Thoracic aorta (tissue), 2 donors: ENCODE data around the gene SLC16A11. TPM values are rescaled to one million over a fixed set of nuclear protein-coding genes. Genes with fewer than 3 reads are reported as not detected.

Source experiments
- ATAC-seq: fragments of 150-250 bp; one replicate; pipeline ENCODE4 v1.8.0; 2017; ENCODE audit warnings: low read depth; ENCODE audit not compliant: insufficient number of reproducible peaks, low FRiP score
- DNase-seq: peaks from one replicate; pipeline ENCODE4 v3.0.0-alpha.2; 2020; ENCODE audit warnings: low spot score
- H3K27ac ChIP-seq, 2 donors: fragments of 200-600 bp; sonication (generic); 1 replicate in 1 of 2; 2 replicates in 1 of 2; pipeline ENCODE4 v1.5.1; 2016; ENCODE audit warnings: mild to moderate bottlenecking in 2 of 2, moderate library complexity in 2 of 2
- H3K27me3 ChIP-seq: fragments of 200-600 bp; sonication (generic); replicated peaks from 2 replicates; pipeline ENCODE4 v1.6.0; 2016; ENCODE audit warnings: mild to moderate bottlenecking; ENCODE audit not compliant: insufficient read depth
- H3K36me3 ChIP-seq: fragments of 200-600 bp; sonication (generic); one replicate; pipeline ENCODE4 v1.5.1; 2016
- H3K4me1 ChIP-seq, 2 donors: fragments of 200-600 bp; sonication (generic); 1 replicate in 1 of 2; 2 replicates in 1 of 2; pipeline versions ENCODE4 v1.5.1 to v1.6.0; 2016; ENCODE audit warnings: low read depth in 2 of 2, mild to moderate bottlenecking in 1 of 2; ENCODE audit not compliant: control insufficient read depth in 1 of 2
- H3K4me3 ChIP-seq: fragments of 200-600 bp; sonication (generic); 2 replicates; pipeline ENCODE4 v1.5.1; 2016; ENCODE audit warnings: mild to moderate bottlenecking
- H3K9me3 ChIP-seq: fragments of 200-600 bp; sonication (generic); 2 replicates; pipeline ENCODE4 v1.5.1; 2016
- total RNA-seq, 2 donors: library from RNA; depleted of rRNA; stranded (reverse); fragments of >200 nt; gene quantifications; one replicate each; pipeline versions ENCODE4 v1.1.0 to v1.2.3, GENCODE V29; 2016
- TF ChIP-seq, protein P1 (sequence below): fragments of 200-600 bp; sonication (generic); IDR thresholded peaks from one replicate; pipeline ENCODE4 v1.5.1; 2019; ENCODE audit warnings: antibody characterized with exemption

Gene SLC16A11
- total RNA-seq, 2 donors from 2014 or later, result 0.27 TPM; not detected in 1

DNA sequence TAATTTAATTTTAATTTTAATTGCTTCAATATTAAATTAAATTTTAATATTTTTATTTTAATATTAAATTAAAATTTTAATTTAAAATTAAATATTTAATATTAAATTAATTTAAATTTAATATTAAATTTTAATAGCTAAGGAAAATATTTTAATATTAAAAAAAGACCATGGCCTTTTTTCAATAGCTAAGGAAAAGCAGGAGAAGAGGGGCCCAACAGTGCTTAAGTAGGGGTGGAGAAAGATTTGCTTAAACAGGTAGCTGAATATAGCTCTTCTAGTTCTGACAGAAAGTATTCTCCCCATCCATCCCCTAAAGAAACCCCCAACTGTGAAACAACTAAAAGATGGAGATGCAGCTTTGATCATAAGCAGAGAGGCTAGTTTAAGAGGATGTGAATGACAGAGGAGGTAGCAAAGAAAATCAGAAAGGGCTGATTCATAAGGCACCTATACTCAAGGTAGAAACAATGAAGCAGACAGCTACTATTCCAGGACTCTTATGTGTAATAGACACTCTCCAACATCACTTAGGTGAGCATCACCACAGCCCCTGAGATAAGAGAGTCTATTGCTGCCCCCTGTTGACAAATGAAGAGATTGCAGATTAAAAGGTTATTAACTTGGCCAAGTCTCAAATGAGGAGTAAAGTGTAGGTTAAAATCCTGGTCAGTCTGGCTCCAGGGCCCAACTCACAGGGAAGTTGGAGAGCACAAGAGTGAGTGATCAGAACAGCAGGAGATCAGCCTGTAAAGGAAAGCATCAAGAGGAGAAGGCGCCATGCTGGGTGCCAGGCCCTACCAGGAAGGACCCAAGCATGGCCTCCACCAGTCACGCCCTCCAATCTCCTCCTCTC lies 39.3 kb downstream of the SLC16A11 start:
- Histone ChIP-seq H3K4me1 (peaks cover under 1 to 1% of the 10 kb centered on the region in 2 donors), H3K27ac (no peak overlapping the region), H3K27me3 (no peaks in the 10 kb centered on the region), H3K9me3 (no peaks in the 10 kb centered on the region), H3K36me3 (peaks cover 24% of the 10 kb centered on the region), H3K4me3 (no peak overlapping the region)
- no peak for ATAC-seq
- no peak for DNase-seq
- TF ChIP-seq, protein P1, sequence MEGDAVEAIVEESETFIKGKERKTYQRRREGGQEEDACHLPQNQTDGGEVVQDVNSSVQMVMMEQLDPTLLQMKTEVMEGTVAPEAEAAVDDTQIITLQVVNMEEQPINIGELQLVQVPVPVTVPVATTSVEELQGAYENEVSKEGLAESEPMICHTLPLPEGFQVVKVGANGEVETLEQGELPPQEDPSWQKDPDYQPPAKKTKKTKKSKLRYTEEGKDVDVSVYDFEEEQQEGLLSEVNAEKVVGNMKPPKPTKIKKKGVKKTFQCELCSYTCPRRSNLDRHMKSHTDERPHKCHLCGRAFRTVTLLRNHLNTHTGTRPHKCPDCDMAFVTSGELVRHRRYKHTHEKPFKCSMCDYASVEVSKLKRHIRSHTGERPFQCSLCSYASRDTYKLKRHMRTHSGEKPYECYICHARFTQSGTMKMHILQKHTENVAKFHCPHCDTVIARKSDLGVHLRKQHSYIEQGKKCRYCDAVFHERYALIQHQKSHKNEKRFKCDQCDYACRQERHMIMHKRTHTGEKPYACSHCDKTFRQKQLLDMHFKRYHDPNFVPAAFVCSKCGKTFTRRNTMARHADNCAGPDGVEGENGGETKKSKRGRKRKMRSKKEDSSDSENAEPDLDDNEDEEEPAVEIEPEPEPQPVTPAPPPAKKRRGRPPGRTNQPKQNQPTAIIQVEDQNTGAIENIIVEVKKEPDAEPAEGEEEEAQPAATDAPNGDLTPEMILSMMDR, result peak; percentile 58

DNA sequence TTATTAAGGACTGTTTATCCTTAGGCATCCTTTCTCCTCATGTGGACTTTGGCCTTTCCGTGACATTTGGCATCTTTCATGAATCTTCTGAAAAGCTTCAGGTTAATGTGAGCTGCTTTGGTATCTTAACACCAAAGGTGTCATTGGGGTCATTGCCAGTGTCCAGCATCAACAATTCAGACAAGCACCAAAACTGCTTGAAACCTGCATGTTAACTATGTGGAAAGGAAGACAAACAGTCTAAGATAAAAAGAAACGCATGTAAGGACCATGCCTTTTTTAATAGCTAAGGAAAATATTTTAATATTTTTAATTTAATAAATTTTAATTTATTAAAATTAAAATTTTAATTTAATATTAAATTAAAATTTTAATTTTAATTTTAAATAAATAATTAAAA lies 40.1 kb downstream of the SLC16A11 start:
- Histone ChIP-seq H3K36me3 (peaks cover 27% of the 10 kb centered on the region), H3K4me3 (no peak overlapping the region), H3K27ac (no peak overlapping the region), H3K9me3 (no peaks in the 10 kb centered on the region), H3K27me3 (no peaks in the 10 kb centered on the region), H3K4me1 (no peaks in the 10 kb centered on the region)
- DNase-seq (no peak), ATAC-seq (no peak)
- TF ChIP-seq, protein P1, result no peak

DNA sequence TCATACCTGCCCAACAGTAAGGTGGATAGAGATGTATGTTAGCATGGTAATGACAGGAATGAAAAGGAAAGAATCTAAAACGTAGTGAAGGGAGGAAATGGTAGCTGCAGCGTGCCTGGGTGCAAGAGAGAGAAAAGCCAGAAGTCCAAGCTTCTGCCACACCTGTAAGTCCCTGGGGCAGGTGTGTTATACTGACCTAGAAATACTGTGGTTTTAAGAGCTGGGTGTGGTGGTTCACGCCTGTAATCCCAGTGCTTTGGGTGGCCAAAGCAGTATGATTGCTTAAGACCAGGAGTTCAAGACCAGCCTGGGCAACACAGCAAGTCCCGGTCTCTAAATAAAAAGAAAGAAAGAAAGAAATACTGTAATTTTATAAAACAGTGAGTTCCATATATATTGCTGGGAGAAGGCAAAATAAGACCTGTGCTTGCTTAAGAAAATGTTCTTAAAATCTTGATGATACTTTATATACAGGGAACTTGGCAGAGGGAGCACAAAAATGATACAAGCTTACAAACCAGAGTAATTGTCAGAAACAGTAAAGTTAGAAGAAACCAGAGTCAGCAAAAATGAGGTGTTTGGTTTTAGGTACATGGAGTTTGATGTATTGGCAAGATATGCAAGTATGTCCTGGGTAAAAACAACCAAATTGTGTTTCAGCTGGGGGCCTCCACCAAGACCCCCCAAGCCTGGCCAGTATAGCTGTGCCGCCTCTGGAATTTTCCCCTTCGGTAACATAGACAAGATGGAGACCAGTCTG lies 41.4 kb downstream of the SLC16A11 start:
- TF ChIP-seq, protein P1, result no peak
- Histone ChIP-seq H3K27me3 (no peaks in the 10 kb centered on the region), H3K27ac (no peak overlapping the region), H3K9me3 (no peaks in the 10 kb centered on the region), H3K4me1 (no peaks in the 10 kb centered on the region), H3K4me3 (no peak overlapping the region), H3K36me3 (peaks cover 27% of the 10 kb centered on the region)
- ATAC-seq (no peak), DNase-seq (no peak)

DNA sequence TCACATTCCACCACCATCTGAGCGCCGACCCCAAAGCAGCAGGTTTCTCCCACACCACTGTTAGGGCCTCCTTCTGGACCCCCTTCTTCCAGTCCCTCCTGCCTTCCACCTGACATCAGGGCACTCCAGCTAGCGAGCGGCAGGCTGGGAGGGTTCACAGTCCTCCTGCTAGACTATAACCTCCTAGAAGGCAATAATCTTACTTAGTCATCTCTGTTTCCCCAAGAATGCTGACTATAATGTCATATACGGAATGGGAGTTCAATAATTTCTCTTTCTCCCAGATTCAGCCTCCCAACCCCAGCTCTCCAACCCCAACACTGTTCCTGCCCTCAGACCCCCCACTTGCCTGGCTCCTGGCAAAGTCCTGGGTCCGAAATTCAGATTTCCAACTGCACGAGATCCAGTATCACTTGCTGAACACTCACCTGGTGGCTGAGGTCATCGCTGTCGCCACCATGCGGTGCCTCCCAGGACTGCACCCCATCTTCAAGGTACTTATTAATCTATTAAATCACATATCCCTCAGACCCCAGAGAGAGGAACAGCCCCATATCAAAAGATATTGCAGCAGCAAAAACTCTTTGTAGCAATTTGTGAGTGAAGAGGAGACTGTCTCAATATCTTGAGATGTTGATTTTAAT lies 42.5 kb downstream of the SLC16A11 start:
- ATAC-seq, result no peak
- no peak for DNase-seq

More for the DNA sequence above, 42.5 kb downstream of the SLC16A11 start:
- no peaks in the 10 kb centered on the region for H3K27me3 ChIP-seq
- H3K4me1 ChIP-seq, result peaks cover under 1 to 1% of the 10 kb centered on the region in 2 donors
- H3K9me3 ChIP-seq, result no peaks in the 10 kb centered on the region
- TF ChIP-seq, protein P1, result no peak
- no peak overlapping the region for H3K4me3 ChIP-seq
- H3K27ac ChIP-seq, result no peak overlapping the region
- H3K36me3 ChIP-seq, result peaks cover 25% of the 10 kb centered on the region
